Measurements from ENCODE around the gene SAMD14.

GRCh38 chr17:50177983-50178834, 48.2 kb upstream of the SAMD14 start:
- TF ChIP-seq CTCF (IDR thresholded peaks at IDR 0.05) (peak; percentile 20 to 55 (median 38)), POLR2A (IDR thresholded peaks at IDR 0.05) (no peak)
